Testis (tissue), 2 donors: Measurements from ENCODE around the gene FIBCD1.

Experiments
- POLR2A ChIP-seq: fragments of 450-650 bp; IDR thresholded peaks from one replicate; pipeline ENCODE4 v1.6.1; 2017; ENCODE audit warnings: antibody characterized with exemption, mild to moderate bottlenecking, moderate library complexity
- TF ChIP-seq, protein P1 (sequence below), 3 experiments: fragments of 450-650 bp in 2 of 3; fragments of 200-600 bp in 1 of 3; sonication (generic) in 1 of 3; IDR thresholded peaks; one replicate each; pipeline ENCODE4 v1.5.1; 2016 to 2019; ENCODE audit warnings: antibody characterized with exemption in 3 of 3, mild to moderate bottlenecking in 2 of 3, moderate library complexity in 1 of 3

DNA sequence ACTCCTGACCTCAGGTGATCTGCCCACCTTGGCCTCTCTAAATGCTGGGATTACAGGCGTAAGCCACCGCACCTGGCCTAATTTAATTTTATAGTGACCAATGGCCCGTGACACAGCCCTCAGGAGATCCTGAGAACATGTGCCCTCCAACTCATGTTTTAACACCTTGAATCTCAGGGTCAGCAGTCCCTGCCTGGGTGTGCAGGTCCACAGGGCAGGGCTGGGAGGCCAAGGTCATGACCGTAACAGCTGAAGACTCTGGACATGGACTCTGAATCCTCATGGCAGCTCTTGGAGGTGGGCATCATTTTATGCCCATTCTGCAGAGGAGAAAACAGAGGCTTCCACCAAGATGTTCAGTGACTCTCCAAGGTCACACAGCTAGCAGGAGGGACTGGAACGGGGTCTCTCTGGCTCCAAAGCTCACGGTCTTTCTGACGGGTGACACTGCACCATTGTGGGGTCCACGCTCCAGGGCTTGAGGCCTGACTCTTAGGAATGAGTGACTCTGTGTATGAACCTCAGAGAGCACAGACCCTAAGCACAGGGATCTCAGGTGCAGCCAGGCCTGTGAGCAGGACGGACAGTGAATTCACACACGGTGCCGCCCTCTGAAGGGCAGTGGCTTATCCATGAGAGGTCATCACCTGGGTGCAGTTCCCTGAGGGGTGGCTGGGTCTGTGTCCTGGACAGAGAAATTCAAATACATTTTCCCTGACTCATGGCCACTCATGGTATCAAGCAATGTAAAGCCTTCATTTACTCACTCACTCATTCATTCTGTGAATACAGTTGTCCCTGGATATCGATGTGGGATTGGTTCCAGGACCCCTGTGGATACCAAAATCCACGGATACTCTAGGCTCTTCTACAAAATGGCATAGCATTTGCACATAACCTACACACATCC lies 37.1 kb upstream of the FIBCD1 start:
- TF ChIP-seq, protein P1, sequence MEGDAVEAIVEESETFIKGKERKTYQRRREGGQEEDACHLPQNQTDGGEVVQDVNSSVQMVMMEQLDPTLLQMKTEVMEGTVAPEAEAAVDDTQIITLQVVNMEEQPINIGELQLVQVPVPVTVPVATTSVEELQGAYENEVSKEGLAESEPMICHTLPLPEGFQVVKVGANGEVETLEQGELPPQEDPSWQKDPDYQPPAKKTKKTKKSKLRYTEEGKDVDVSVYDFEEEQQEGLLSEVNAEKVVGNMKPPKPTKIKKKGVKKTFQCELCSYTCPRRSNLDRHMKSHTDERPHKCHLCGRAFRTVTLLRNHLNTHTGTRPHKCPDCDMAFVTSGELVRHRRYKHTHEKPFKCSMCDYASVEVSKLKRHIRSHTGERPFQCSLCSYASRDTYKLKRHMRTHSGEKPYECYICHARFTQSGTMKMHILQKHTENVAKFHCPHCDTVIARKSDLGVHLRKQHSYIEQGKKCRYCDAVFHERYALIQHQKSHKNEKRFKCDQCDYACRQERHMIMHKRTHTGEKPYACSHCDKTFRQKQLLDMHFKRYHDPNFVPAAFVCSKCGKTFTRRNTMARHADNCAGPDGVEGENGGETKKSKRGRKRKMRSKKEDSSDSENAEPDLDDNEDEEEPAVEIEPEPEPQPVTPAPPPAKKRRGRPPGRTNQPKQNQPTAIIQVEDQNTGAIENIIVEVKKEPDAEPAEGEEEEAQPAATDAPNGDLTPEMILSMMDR (IDR thresholded peaks at IDR 0.05): no peak
- TF ChIP-seq POLR2A: no peak
